GM21786 (cell line): ENCODE results near the gene MATN4.
A peak's percentile ranks its signal among the peaks of the same experiment; 100 is the strongest.

Source experiments
- ATAC-seq: cut with Tn5 transposase; IDR thresholded peaks from one replicate; pipeline ENCODE4 v1.9.1; 2021; ENCODE audit not compliant: unreplicated experiment

The MATN4 gene

DNA sequence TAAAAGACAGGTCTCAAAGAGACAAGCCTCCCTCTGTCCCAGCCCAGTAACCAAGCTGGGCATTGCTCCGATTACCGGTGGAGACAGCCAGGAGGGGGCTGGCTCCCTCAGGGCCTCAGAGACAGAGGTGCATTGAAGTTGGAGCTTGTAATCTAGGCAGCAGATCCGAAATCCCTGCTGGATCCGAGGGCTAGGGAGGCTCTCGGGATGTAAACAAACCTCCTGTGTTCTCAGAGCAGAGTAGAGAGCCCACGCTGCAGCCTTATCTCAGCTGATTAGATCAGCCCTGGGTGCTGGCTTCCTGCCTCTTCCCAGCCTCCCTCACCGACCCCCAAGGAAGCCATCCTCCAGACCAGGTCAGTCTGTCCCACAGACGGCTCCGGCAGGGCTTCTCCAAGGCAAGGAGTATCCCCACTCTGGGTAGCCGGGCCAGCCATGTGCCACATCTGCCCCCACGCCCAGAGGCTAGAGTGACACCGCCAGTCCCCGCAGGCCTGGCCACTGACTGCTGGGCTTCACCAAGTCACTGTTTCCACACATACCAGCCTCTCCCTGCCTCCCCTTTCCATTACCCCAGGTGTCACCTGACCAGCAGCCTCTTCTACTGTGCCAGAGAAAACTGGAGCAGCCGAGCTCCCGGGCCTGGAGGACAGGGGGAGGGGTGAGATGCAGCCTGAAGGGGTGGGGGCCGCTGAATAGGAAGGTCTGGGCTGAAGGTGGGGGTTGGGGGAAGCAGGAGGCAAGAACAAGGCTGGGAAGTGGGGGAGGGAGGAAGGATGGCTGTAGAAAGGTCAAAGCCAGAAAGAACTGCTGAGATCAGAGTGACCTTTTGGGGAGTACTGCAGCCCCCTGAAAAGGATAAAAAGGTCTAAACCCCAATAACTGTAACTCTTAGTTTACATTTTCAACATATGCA, 34.1 kb upstream of the MATN4 start:
- no peak for ATAC-seq

GRCh38 chr20:45341579-45341938, 33.5 kb upstream of the MATN4 start:
- no peak for ATAC-seq

- ATAC-seq, result no peak
Measured at GRCh38 chr20:45340951-45341350, 32.9 kb upstream of the MATN4 start.

GRCh38 chr20:45340236-45340847, 32.2 kb upstream of the MATN4 start:
- ATAC-seq, result no peak

DNA sequence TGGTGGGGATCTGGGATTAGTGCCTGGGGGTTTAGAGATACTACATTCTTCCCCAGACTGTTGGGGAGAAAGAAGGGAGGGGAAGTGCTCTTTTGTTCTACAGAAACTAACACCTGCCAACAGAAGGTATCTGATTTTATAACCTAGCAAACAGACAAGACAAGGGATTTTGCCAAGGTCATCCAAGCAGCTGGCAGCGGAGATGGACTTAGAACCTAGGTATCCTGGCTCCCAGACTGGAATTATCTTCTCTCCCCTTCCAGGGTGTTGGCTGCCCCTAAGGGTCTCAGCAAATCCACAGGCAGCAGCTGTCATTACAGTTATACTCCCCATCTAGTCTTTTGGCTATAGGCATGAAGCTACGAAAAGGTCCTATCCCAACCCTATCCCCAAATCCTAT, 31.7 kb upstream of the MATN4 start:
- ATAC-seq, result no peak

DNA sequence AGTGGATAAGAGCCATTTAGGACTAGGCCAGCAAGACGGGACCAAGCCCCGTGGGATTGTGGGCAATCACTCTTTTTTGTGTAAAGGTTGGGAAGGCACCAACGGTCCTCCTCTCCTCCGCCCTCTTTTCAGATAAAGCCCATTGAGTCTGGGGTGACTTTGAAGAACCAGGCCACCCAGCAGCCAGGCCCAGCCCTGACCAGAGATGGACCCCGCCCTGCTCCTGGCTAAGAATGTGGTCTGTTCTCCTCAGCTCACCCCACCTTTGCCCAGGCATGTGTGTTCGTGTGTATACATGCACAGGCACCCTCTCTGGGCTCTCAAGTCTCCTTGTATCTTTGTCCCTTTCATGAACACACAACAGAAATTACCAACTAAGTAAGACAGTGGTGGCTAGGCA, 31.0 kb upstream of the MATN4 start:
- no peak for ATAC-seq

DNA sequence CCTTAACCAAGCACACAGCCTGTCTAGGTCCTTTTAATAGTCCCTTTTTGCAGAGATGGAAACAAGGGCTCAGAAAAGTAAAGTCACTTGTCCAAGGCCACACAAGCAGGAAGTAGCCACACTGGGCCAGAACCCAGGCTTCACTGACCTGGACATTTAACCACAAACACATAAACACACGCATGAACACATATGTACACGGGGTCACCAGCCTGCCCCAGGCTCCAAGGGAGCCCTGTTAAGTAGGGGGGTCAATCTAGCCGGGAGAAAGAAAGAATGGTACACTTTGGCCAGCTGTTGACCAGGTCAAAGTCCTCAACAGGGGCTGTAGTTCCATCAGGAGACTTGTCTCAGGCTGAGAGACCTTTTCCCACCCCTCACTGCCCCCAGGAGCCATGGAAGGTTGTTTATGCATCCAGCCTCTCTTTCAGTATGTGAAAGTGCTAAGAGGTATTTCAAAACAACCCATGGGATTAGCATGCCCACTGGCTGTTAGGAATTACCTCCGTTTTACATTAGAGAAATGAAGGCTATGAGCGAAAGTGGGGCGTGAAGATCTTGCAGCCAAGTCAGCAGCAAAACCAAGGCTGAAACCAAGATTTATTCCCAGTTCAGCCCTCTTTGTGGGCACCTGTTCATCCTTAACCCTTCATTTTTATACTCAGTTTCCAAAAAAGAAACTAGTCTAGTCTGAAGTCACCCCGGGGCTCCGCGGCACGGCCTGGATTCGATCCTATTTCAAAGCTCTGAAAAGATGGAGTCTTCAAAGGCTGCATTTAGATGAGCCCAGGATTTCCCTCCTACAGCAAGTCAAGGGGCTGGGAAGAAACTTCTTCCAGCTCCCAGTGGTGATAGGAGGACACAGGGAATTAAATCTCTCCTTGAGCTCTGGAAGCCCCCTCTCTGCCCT, 30.3 kb upstream of the MATN4 start:
- no peak for ATAC-seq

DNA sequence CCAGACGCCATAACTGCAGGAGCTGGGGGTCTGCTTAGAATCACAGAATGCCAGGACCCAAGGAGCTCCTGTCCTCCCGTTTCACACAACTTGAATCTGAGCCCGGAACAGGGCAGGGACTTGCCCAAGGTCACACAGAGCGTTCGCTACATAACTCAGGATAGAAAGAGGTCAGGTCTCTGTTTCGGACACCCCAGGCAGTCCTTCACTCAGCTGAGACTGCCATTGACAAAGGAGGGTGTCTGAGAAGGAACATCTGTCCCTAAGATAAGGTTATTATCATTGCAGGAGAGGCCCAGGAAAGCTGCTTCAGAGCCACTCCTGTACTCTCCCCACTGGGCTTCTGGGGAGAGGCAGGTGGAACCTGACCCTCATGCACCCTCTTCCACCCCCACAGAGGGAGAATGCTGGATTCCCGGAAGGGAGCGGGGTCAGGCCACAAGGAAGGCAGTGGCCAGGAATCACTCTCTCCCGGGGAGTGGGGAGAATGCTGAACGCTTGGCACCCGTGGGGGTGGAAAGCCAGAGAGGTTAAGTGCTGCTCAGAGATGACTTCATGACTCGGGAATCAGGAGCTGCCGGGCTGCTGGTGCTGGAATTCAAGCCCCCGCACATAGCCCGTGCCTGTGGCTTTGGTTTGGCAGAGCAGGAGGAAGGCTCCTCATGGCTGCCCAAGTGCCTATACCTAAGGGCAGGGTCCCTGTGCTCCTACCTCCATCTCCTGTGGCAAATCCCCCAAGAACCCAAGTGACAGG, 29.4 kb upstream of the MATN4 start:
- ATAC-seq, result no peak

- no peak for ATAC-seq
Measured at GRCh38 chr20:45336530-45337366, 28.6 kb upstream of the MATN4 start.

DNA sequence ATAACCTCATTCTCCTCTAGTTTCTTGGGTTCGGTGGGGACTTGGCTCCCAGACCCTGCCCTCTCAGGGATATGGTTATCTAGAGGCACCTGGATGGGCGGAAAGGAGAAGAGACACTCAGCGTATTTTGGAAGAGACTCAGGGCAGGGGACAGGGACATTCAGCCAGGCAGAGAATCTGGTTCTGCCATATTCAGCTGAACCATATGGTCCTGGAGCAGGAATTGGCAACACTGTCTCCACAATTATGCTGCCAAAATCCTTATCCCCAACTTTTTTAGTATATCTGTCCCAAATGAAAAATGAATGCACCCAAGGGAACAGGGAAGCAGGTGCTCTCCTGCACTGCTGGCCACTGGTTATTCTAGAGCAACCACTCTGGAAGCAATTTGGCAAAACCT, 22.4 kb upstream of the MATN4 start:
- no peak for ATAC-seq

DNA sequence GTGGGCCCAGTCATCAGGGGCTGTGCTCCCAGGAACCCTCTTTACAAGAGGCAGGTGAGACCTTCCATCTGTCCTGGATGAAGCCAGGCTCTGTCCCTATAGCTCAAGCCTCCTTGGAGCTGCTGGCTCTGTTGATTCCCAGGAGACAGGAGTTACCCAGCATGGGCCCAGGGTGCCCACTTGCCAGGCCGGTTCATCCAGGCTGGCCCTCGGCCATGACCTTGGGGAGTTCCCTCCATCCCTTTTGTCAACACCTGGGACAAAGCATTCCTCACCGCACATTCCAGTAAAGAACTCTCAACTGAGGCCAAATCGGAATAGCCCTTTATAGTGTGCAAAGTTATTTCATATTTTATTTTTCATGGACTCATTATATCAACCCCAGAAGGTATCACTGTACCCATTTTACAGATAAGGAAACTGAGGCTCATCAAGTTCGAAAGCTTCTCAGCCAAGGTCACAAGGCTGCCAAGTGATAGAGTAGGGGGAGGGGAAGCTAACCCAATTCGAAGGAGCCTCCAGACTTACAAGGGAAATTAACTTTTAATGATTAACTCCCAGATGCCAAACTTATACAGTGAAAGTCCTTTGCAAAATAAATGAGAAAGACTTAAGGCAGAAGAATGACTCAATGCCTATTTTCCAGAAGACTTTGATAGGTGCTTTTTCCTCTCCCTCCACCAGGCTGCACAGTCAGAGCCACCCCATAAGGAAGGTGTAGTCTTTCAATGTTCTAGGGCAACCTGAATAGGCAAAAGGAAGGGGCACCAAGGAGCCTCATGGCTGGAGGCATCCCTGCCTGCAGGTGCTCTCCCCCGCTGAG, 21.6 kb upstream of the MATN4 start:
- ATAC-seq, result no peak

DNA sequence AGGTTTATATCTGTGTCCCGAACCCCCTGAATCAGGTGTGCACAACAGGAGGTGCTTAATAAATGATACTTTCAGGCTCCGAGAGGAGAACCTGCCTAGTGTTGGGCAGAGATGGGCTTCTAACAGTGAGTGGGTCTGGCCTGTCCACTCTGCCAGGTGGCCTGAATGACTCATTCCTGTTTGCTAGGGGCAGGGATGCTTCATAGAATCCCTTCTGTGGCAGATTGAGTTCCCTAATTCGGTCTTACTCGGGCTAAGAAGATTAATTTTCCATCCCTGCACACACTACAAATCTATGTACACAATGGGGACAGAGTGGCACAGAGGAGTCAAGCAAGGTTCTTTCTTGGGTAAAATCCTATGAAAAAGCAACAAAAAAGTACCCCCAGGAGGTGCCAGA, 20.4 kb upstream of the MATN4 start:
- ATAC-seq, result no peak

GRCh38 chr20:45325371-45325770, 17.3 kb upstream of the MATN4 start:
- no peak for ATAC-seq

DNA sequence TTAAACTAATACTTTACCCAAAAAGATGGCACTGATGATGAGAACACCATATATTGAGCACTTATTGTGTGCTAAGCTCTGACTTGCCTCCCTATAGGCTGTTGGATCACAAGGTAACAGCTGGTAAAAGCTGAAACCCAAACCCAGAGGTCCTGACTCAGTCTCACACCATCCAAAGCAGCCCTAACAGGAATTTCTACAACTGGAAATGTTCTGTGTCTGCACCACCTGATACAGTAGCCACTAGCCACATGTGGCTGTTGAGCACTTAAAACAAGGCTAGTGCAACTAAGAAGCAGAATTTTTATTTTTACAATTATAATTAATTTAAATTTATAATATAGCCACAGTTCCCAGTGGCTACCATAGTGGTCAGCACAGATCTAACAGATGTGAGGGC, 15.6 kb upstream of the MATN4 start:
- ATAC-seq, result no peak

- ATAC-seq, result no peak
Measured at GRCh38 chr20:45322952-45323383, 14.9 kb upstream of the MATN4 start.

- ATAC-seq, result peak; percentile 65
Measured at GRCh38 chr20:45320948-45321595, 13.0 kb upstream of the MATN4 start.

DNA sequence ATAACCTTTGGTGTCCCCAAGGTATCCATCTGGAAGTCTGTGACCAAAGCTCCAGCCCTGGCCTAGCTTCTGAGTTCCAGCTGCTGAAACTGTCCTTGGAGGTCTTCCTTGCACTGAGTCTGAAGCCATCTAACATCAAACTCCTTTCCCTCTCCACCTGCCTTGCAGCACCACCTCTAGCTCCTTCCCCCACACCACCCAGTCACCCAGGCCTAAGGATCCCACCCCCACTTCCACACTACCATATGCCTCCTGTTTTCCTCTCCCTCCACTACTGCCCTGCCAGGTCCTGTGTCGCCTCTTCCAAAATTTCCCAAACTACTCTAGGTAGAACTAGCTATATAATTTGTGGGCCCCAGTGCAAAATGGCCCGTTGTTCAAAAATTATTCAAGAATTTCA, 10.8 kb upstream of the MATN4 start:
- ATAC-seq, result no peak

GRCh38 chr20:45318386-45318939, 10.4 kb upstream of the MATN4 start:
- ATAC-seq, result no peak
